HL-60/S4 treated with phorbol 12-myristate 13-acetate at 8.2 ng/mL for 4 days and 3 days (cell line): ENCODE results near the gene BAZ1B.
"Not testable (repeated sequence)": the region's sequence is repeated elsewhere in the genome, so short reads cannot be mapped to it uniquely, and the experiment has no call there.

Experiments used
- in situ Hi-C: fragments of 300-500 bp; cut with MboI; formaldehyde crosslinking; loops from 2 replicates; pipeline ENCODE4 v1.15.0; 2022; ENCODE audit warnings: low sequenced_read_pairs

BAZ1B gene

GRCh38 chr7:73448609-73449008, 73.5 kb downstream of the BAZ1B start:
- in situ Hi-C loops, result no loop called here

GRCh38 chr7:73447121-73447733, 74.9 kb downstream of the BAZ1B start:
- in situ Hi-C loops, result no loop called here

- in situ Hi-C loops, result no loop called here
These were observed 75.4 kb downstream of the BAZ1B start for GRCh38 chr7:73446682-73447081.

GRCh38 chr7:73443548-73444255, 78.4 kb downstream of the BAZ1B start:
- in situ Hi-C loops, result no loop called here

- in situ Hi-C loops, result no loop called here
These were observed 79.1 kb downstream of the BAZ1B start for GRCh38 chr7:73442903-73443500.

GRCh38 chr7:73442222-73442902, 79.7 kb downstream of the BAZ1B start:
- in situ Hi-C loops, result no loop called here

GRCh38 chr7:73439410-73439704, 82.7 kb downstream of the BAZ1B start:
- in situ Hi-C loops, result no loop called here

GRCh38 chr7:73438547-73439409, 83.3 kb downstream of the BAZ1B start:
- in situ Hi-C loops, result no loop called here

- in situ Hi-C loops, result no loop called here
These were observed 84.3 kb downstream of the BAZ1B start for GRCh38 chr7:73437621-73438416.

- in situ Hi-C loops, result no loop called here
These were observed 85.0 kb downstream of the BAZ1B start for GRCh38 chr7:73437091-73437490.

GRCh38 chr7:73436031-73436929, 85.8 kb downstream of the BAZ1B start:
- in situ Hi-C loops, result no loop called here

- in situ Hi-C loops, result no loop called here
These were observed 86.6 kb downstream of the BAZ1B start for GRCh38 chr7:73435471-73436009.

GRCh38 chr7:73434701-73435069, 87.4 kb downstream of the BAZ1B start:
- in situ Hi-C loops, result no loop called here

- in situ Hi-C loops, result no loop called here
These were observed 88.0 kb downstream of the BAZ1B start for GRCh38 chr7:73433924-73434700.

GRCh38 chr7:73432676-73433075, 89.4 kb downstream of the BAZ1B start:
- in situ Hi-C loops, result no loop called here

- in situ Hi-C loops, result no loop called here
These were observed 90.9 kb downstream of the BAZ1B start for GRCh38 chr7:73431041-73431835.

- in situ Hi-C loops, result not testable (repeated sequence)
These were observed 91.6 kb downstream of the BAZ1B start for GRCh38 chr7:73430540-73430939.
